BLaER1 (cell line): ENCODE data around the gene SMAP1.

ENCODE experiments used
- H3K27ac ChIP-seq: shearing (Covaris generic); formaldehyde crosslinking; 2 replicates; pipeline ENCODE4 v1.8.1; 2022
- H3K27me3 ChIP-seq: shearing (Covaris generic); formaldehyde crosslinking; 2 replicates; pipeline ENCODE4 v1.8.1; 2022
- H3K36me3 ChIP-seq: shearing (Covaris generic); formaldehyde crosslinking; 2 replicates; pipeline ENCODE4 v1.8.1; 2022
- H3K4me1 ChIP-seq: shearing (Covaris generic); formaldehyde crosslinking; 2 replicates; pipeline ENCODE4 v1.8.1; 2022
- H3K4me2 ChIP-seq: shearing (Covaris generic); formaldehyde crosslinking; 2 replicates; pipeline ENCODE4 v1.8.1; 2022
- H3K4me3 ChIP-seq: shearing (Covaris generic); formaldehyde crosslinking; 2 replicates; pipeline ENCODE4 v1.8.1; 2022
- H3K9ac ChIP-seq: shearing (Covaris generic); formaldehyde crosslinking; 2 replicates; pipeline ENCODE4 v1.8.1; 2022
- H3K9me3 ChIP-seq: shearing (Covaris generic); formaldehyde crosslinking; 2 replicates; pipeline ENCODE4 v1.8.1; 2022
- H4K20me1 ChIP-seq: shearing (Covaris generic); formaldehyde crosslinking; 2 replicates; pipeline ENCODE4 v1.8.1; 2022
- Cebpa-rat ChIP-seq: shearing (Covaris generic); IDR thresholded peaks from 2 replicates; pipeline ENCODE4 v1.8.1; 2022

The SMAP1 gene

GRCh38 chr6:70834520-70834919 lies 166.8 kb downstream of the SMAP1 start:
- H3K27ac ChIP-seq, result no peak overlapping the region
- H3K9me3 ChIP-seq, result peaks cover 7% of the 10 kb centered on the region
- H3K36me3 ChIP-seq, result peaks cover 20% of the 10 kb centered on the region; the same call in 1 of the 2 replicates
- H3K27me3 ChIP-seq, result no peaks in the 10 kb centered on the region
- TF ChIP-seq Cebpa-rat, result no peak
- no peak overlapping the region for H3K4me3 ChIP-seq
- no peak overlapping the region for H3K4me2 ChIP-seq
- H3K9ac ChIP-seq, result no peak overlapping the region
- H4K20me1 ChIP-seq, result no peaks in the 10 kb centered on the region
- H3K4me1 ChIP-seq, result no peaks in the 10 kb centered on the region

- Histone ChIP-seq H3K27me3 (no peaks in the 10 kb centered on the region), H3K27ac (no peak overlapping the region), H3K9me3 (no peaks in the 10 kb centered on the region), H3K9ac (no peak overlapping the region), H3K4me3 (no peak overlapping the region), H3K4me1 (no peaks in the 10 kb centered on the region), H3K36me3 (peaks cover 20% of the 10 kb centered on the region; the same call in 1 of the 2 replicates), H4K20me1 (no peaks in the 10 kb centered on the region), H3K4me2 (no peak overlapping the region)
- no peak for TF ChIP-seq Cebpa-rat
These were observed 171.2 kb downstream of the SMAP1 start for GRCh38 chr6:70838907-70839285.

- Histone ChIP-seq H3K9ac (no peak overlapping the region), H3K9me3 (no peaks in the 10 kb centered on the region), H3K4me3 (no peak overlapping the region), H3K4me2 (no peak overlapping the region), H3K4me1 (no peaks in the 10 kb centered on the region), H3K36me3 (peaks cover 20% of the 10 kb centered on the region; the same call in 1 of the 2 replicates), H3K27me3 (no peaks in the 10 kb centered on the region), H3K27ac (no peak overlapping the region), H4K20me1 (no peaks in the 10 kb centered on the region)
- no peak for TF ChIP-seq Cebpa-rat
These were observed 171.9 kb downstream of the SMAP1 start for GRCh38 chr6:70839286-70840266.

- no peaks in the 10 kb centered on the region for H3K4me1 ChIP-seq
- no peak overlapping the region for H3K9ac ChIP-seq
These were observed 173.4 kb downstream of the SMAP1 start for GRCh38 chr6:70841112-70841511.

GRCh38 chr6:70842541-70842940 lies 174.9 kb downstream of the SMAP1 start:
- Histone ChIP-seq H3K4me1 (no peaks in the 10 kb centered on the region), H3K27me3 (no peaks in the 10 kb centered on the region), H4K20me1 (no peaks in the 10 kb centered on the region), H3K9ac (no peak overlapping the region), H3K4me2 (no peak overlapping the region), H3K36me3 (peaks cover 33% of the 10 kb centered on the region), H3K9me3 (no peaks in the 10 kb centered on the region), H3K27ac (no peak overlapping the region), H3K4me3 (no peak overlapping the region)
- no peak for TF ChIP-seq Cebpa-rat

More at GRCh38 chr6:70841112-70841511, 173.4 kb downstream of the SMAP1 start:
- H3K4me3 ChIP-seq, result no peak overlapping the region
- no peaks in the 10 kb centered on the region for H3K27me3 ChIP-seq
- no peaks in the 10 kb centered on the region for H4K20me1 ChIP-seq
- no peak overlapping the region for H3K27ac ChIP-seq
- TF ChIP-seq Cebpa-rat, result no peak
- no peak overlapping the region for H3K4me2 ChIP-seq
- H3K9me3 ChIP-seq, result no peaks in the 10 kb centered on the region
- H3K36me3 ChIP-seq, result peaks cover 21% of the 10 kb centered on the region

- Histone ChIP-seq H3K27ac (no peak overlapping the region), H3K4me1 (no peaks in the 10 kb centered on the region), H3K4me2 (no peak overlapping the region), H3K36me3 (peaks cover 37% of the 10 kb centered on the region), H3K9me3 (peaks cover 6% of the 10 kb centered on the region; the same call in 1 of the 2 replicates), H3K4me3 (no peak overlapping the region), H3K9ac (no peak overlapping the region), H4K20me1 (no peaks in the 10 kb centered on the region), H3K27me3 (no peaks in the 10 kb centered on the region)
- no peak for TF ChIP-seq Cebpa-rat
These were observed 175.7 kb downstream of the SMAP1 start for GRCh38 chr6:70843328-70843918.

- Histone ChIP-seq H3K4me1 (peaks cover 8% of the 10 kb centered on the region; the same call in 1 of the 2 replicates), H3K9me3 (peaks cover 6% of the 10 kb centered on the region; the same call in 1 of the 2 replicates), H3K36me3 (peaks cover 28% of the 10 kb centered on the region), H3K4me3 (no peak overlapping the region), H3K4me2 (no peak overlapping the region), H3K27me3 (no peaks in the 10 kb centered on the region), H3K9ac (no peak overlapping the region), H3K27ac (no peak overlapping the region), H4K20me1 (no peaks in the 10 kb centered on the region)
- TF ChIP-seq Cebpa-rat, result no peak
These were observed 176.6 kb downstream of the SMAP1 start for GRCh38 chr6:70844301-70844700.

GRCh38 chr6:70846207-70846835 lies 178.6 kb downstream of the SMAP1 start:
- Histone ChIP-seq H3K36me3 (peaks cover 23% of the 10 kb centered on the region), H3K9ac (no peak overlapping the region)

GRCh38 chr6:70847106-70848084 lies 179.7 kb downstream of the SMAP1 start:
- no peak overlapping the region for H3K9ac ChIP-seq
- no peak for TF ChIP-seq Cebpa-rat
- no peaks in the 10 kb centered on the region for H4K20me1 ChIP-seq
- H3K4me3 ChIP-seq, result no peak overlapping the region
- peaks cover 8% of the 10 kb centered on the region; the same call in 1 of the 2 replicates for H3K4me1 ChIP-seq
- no peaks in the 10 kb centered on the region for H3K27me3 ChIP-seq
- H3K27ac ChIP-seq, result no peak overlapping the region
- H3K4me2 ChIP-seq, result no peak overlapping the region
- H3K36me3 ChIP-seq, result peaks cover 23% of the 10 kb centered on the region
- H3K9me3 ChIP-seq, result peaks cover 6% of the 10 kb centered on the region; the same call in 1 of the 2 replicates

More at GRCh38 chr6:70846207-70846835, 178.6 kb downstream of the SMAP1 start:
- peaks cover 8% of the 10 kb centered on the region; the same call in 1 of the 2 replicates for H3K4me1 ChIP-seq
- H3K9me3 ChIP-seq, result peaks cover 6% of the 10 kb centered on the region; the same call in 1 of the 2 replicates
- no peaks in the 10 kb centered on the region for H3K27me3 ChIP-seq
- H3K4me2 ChIP-seq, result no peak overlapping the region
- no peak overlapping the region for H3K4me3 ChIP-seq
- no peak for TF ChIP-seq Cebpa-rat
- H4K20me1 ChIP-seq, result no peaks in the 10 kb centered on the region
- H3K27ac ChIP-seq, result no peak overlapping the region
